ENCODE measurements around the gene OR9Q1.
"Not testable (repeated sequence)": the region's sequence is repeated elsewhere in the genome, so short reads cannot be mapped to it uniquely, and the experiment has no call there.

The OR9Q1 gene, protein sequence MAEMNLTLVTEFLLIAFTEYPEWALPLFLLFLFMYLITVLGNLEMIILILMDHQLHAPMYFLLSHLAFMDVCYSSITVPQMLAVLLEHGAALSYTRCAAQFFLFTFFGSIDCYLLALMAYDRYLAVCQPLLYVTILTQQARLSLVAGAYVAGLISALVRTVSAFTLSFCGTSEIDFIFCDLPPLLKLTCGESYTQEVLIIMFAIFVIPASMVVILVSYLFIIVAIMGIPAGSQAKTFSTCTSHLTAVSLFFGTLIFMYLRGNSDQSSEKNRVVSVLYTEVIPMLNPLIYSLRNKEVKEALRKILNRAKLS

DNA sequence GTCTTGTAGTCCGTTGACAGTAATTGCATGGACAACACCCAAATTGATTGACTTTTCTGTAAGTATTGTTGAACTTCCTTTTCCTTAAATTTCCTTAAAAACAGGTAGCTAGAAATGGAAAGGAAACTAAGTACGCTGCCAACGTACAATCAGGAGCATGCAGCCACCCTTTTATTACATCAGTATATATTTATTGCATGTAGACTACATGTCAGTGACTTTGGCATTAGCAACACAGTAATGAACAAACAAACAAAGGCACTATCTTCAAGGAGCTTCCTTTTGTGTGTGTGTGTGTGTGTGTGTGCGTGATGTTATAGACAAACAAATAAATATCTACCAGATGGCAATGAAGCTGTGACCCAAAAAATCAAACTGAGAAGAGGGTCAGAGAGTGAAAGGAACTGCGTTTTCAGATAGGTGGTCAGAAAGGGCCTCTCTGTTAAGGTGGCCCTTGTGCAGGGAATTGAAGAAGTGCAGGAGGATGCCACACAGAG, at the start of gene OR9Q1:
OR9Q1 (plus strand) TSS at position 447 of the 497 bp plus-strand sequence. CDS start 155,564 bp downstream, outside the sequence.
- DNase-seq: no peak

- DNase-seq: no peak
Observed at GRCh38 chr11:57974132-57974531, 49.5 kb upstream of the OR9Q1 start.

- no peak for DNase-seq
Observed at GRCh38 chr11:57974848-57975601, 48.7 kb upstream of the OR9Q1 start.

DNA sequence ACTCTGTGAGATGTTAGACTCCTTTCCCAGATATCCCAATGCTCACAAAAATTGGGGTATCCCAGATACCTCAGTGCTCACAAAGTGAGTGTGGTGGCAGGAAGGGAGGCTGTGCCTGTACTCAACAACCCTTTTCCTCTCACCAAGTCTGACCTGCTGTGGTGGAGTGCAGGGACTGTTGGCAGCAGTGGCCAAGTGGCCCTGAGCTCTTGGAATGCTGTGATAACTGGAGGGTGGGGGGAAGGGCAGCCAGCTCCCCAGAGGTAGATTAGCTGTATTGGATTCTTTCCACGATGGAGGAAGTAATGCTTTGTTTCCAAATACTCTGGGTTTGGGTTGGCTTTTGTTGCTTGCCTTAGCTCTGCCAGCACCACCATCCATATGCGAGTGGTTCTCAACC, 46.0 kb upstream of the OR9Q1 start:
- DNase-seq: no peak

- DNase-seq: no peak
Observed at GRCh38 chr11:57978686-57979531, 44.8 kb upstream of the OR9Q1 start.

- DNase-seq: no peak
Observed at GRCh38 chr11:57979532-57980079, 44.1 kb upstream of the OR9Q1 start.

DNA sequence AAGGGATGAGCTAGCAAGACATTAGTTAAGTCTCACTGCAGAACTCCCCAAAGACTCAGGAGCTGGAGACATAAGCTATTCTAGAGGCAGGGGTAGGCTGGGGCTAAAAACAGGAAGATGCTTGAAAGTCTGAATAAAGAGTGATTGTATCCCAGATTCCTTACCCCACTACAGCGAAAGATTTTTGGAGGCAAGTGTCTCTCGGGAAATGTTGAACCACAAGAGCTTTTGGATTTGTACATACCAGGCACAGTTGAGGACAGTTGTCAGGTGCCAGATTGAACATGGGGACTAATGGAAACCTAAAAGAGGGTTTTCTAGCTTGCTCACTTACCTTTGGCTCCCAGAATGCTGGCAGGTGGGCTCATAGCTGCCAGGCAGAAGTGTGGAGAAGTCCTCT, 43.5 kb upstream of the OR9Q1 start:
- no peak for DNase-seq

DNA sequence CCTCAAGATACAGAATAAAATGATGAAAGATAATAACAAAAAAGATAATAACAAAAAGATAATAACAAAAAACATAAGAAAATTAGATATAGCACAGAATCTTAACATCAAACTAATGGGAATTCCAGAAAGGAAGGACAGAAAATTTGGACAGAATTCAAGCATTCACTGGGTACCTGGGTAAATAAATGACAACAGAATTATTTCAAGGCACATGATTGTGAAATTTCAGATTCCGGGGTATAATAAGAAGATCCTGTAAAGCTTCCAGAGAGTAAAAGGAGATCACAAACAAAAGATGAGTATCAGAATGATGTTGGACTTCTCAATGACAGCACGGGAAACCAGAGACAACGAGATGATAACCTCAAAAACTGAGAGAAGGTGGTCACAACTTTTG, 42.1 kb upstream of the OR9Q1 start:
- DNase-seq: no peak

DNA sequence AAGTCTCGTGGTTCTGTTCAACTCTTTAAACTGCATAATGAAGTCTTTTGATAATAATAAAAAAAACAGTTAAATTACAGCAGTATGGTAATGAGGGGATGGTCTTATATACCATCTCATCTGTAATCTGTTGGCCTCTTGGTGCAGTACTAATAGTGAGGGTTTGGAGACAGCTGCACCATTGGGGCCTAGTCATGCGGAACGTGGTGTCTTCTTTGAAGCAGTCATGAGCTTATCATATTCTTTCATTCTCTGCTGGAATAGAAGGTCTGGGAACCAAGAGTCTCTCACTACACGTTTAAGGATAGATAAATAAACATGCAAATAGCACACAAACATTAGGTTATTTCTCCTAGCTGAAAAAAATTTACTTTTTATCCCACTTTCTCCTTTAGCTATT, 40.9 kb upstream of the OR9Q1 start:
- no peak for DNase-seq

DNA sequence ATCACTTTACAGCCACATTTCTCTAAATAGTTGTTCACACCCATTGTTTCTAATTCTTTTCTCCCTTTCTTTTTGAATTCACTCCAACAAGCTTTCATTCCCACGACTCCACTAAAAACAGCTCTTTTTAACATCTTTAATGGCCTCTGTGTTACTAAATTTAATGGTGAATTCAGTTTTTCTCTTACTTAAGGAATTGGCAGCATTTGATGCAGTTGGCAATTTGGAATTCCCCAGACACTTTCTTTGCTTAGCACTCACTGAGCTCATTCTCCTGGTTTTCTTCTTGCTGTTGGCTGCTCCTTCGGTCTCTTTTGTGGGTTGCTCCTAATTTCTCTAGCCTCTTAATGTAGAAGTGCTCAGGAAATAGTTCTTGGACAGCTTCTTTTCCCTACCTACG, 40.5 kb upstream of the OR9Q1 start:
- DNase-seq: no peak

GRCh38 chr11:57999523-57999922, 24.2 kb upstream of the OR9Q1 start:
- DNase-seq: not testable (repeated sequence)

DNA sequence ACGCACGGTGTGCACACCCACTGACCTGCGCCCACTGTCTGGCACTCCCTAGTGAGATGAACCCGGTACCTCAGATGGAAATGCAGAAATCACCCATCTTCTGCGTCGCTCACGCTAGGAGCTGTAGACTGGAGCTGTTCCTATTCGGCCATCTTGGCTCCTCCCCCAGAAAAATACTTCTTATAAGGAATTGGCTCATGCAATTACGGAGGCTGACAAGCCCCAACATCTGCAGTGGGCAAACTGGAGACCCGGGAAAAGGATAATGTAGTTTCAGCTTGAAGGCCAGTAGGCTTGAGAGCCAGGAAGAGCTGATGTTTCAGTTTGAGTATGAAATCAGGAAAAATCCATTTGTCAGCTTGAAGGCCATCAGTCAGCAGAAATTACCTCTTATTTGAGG, 23.7 kb upstream of the OR9Q1 start:
- not testable (repeated sequence) for DNase-seq

GRCh38 chr11:58000699-58001098, 23.0 kb upstream of the OR9Q1 start:
- no peak for DNase-seq

GRCh38 chr11:58003036-58003435, 20.6 kb upstream of the OR9Q1 start:
- DNase-seq: no peak

DNA sequence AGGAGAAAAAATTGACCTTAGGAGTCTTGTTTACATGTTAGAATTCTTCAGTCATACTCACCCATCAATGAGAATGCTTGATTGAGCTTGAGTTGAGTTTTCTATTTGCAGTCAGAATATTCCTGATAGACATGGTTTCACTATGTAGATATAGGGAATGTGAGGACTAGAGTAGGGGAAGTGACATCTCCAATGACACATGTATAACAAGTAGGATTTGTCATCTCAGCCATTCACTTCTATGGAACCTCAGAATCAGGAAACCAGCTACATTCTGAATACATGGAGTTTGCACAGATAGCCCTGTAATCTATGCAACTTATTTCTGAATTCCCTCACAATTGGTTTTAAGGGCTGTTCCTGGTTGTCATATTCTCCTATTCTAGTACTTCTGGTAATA, 20.1 kb upstream of the OR9Q1 start:
- DNase-seq: no peak

- DNase-seq: no peak
Observed at GRCh38 chr11:58004664-58005063, 19.0 kb upstream of the OR9Q1 start.

DNA sequence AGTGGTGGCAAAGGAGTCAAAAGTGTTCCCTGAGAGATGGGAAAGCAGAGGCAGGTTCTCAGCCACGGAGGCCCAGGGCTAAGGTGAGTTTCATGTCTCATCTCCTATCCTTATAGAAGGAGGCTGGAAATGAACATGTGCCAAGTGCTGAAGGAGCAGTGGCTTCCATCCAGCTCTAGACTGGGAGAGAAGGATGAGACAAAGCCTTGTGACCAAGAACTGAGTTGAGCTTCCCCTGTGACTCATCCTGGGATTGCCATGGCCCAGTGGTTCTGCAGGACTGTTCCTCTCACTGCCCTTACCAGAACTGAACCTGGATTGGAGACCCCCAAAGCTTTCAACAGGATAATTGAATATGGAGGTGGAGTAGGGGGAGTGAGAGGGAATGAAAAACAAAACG, 16.7 kb upstream of the OR9Q1 start:
- no peak for DNase-seq

DNA sequence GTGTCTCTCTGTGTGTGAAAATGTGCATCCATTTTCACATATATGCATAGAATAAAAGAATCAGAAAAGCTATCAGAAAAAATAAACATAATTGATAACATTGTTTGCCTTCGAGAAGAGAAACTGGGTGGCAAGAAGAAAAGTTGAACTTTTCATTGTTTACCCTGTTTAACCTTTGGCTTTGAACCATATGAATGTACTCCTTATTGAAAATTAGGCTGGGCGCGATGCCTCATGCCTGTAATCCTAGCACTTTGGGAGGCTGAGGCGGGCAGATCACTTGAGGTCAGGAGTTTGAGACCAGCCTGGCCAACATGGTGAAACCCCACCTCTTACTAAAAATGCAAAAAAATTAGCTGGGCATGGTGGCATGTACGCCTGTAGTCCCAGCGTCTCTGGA, 11.9 kb upstream of the OR9Q1 start:
- no peak for DNase-seq

GRCh38 chr11:58024601-58025091, 965 bp downstream of the OR9Q1 start:
- no peak for DNase-seq

GRCh38 chr11:58027341-58027740, 3.7 kb downstream of the OR9Q1 start:
- no peak for DNase-seq

DNA sequence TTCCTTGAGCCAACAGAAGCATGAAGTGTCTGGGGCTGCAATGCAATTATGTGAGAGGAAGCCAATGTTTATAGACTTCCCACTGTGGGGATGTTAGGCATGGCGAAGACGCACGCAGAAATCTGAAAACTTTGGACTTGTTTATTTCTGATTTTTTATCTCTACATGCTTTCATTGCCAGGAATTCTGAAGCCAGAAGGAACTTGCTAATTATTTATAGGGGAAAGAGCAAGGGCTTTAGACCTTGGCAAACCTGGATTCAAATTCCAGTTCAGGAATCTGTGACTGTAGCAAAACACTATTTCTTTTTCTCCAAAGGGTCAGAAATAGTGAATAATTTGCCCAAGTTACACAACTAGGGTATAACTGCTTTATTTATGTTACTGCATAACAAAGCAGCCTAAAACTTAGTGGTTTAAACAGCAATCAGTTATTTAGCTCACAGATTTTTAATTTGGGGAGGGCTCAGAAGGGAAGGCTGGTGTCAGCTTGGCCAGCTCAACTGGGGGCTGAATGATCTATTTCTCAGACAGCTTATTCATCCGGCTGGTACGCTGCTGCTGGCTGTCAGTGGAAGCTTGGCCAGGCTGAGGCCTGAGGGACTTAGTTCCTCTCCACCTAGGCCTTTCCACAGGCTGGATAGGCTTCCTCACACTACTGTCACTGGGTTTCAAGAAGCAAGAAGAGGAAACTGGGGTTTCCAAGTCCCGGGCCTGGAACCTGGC, 5.2 kb downstream of the OR9Q1 start:
- no peak for DNase-seq

- no peak for DNase-seq
Observed at GRCh38 chr11:58030653-58031052, 7.0 kb downstream of the OR9Q1 start, which contains the start of gene OR6Q1. Gene OR6Q1 (plus strand): TSS chr11:58030953. CDS start chr11:58030953, 0 bp downstream.

Measured in hematopoietic multipotent progenitor cell treated with erythropoietin and hydrocortisone succinate and interleukin-3 and kit ligand, for 8 days (in vitro differentiated cells).